Stimulated activated CD4-positive, alpha-beta T cell treated with anti-CD3 and anti-CD28 coated beads, Interleukin-12 subunit alpha, Interleukin-12 subunit beta, amount 100 ng/mL, for 24 hours (primary cell): ENCODE data around the gene RBMX2.

Experiments
- DNase-seq, 2 experiments: peaks; one replicate each; pipeline ENCODE4 v3.0.0-alpha.2; 2020; ENCODE audit warnings: low read depth in 2 of 2

RBMX2 gene

GRCh38 chrX:130446974-130447373 is 45.2 kb downstream of the RBMX2 start:
- no peak for DNase-seq
